OCI-LY7 (cell line): Measurements from ENCODE around the gene TMEM115.

Source experiments
- CTCF ChIP-seq: fragments of 200-600 bp; sonication (generic); conservative IDR thresholded peaks from 2 replicates; pipeline ENCODE4 v1.5.1; 2014; ENCODE audit warnings: mild to moderate bottlenecking, antibody characterized with exemption, low read length, moderate library complexity, mixed read lengths
- EZH2phosphoT487 ChIP-seq: fragments of 200-600 bp; sonication (generic); IDR thresholded peaks from 2 replicates; pipeline ENCODE4 v1.6.1; 2018; ENCODE audit warnings: low read depth, borderline replicate concordance, mild to moderate bottlenecking, mixed run types, antibody characterized with exemption, low read length, moderate library complexity, mixed read lengths

- TF ChIP-seq CTCF (no peak), EZH2phosphoT487 (no peak)
Measured at GRCh38 chr3:50354850-50355249, 4.5 kb downstream of the TMEM115 start.
